Glomerular endothelial cell (primary cell): ENCODE results near the gene CHN2. TPM values are rescaled to one million over a fixed set of nuclear protein-coding genes. Genes with fewer than 3 reads are reported as not detected.

Experiments used
- DNase-seq: peaks from one replicate; pipeline ENCODE4 v3.0.0-alpha.2; 2011; ENCODE audit warnings: low read depth, low spot score; ENCODE audit errors: extremely low read depth
- total RNA-seq: library from RNA; depleted of rRNA; stranded (reverse); fragments of >200 nt; gene quantifications from 2 replicates; pipeline ENCODE4 v1.2.3, GENCODE V29; 2015

The CHN2 gene
- total RNA-seq, 1 donor from 2014 or later = 6.9 TPM

GRCh38 chr7:29278337-29279069 lies 83.9 kb downstream of the CHN2 start:
- DNase-seq = no peak

GRCh38 chr7:29281782-29282541 lies 87.4 kb downstream of the CHN2 start:
- no peak for DNase-seq

- no peak for DNase-seq
Measured at GRCh38 chr7:29282819-29283414, 88.3 kb downstream of the CHN2 start.

- no peak for DNase-seq
Measured at GRCh38 chr7:29284696-29285443, 90.3 kb downstream of the CHN2 start.

DNA sequence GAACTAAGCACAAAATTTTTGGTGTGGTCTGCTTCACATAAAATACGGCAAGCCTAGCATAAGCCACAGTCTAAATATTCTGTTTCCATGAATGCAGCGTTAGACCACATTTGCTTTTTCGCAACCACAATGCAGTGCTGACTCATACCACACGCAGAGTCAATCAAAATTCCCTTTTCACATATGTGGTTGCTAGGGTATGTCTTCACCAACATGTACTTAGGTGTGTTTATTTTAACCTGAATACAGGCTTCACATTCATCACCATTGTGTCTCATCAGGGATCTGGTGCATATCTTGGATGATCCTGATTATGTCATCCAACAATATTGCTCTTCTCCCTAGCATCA lies 90.8 kb downstream of the CHN2 start:
- no peak for DNase-seq

DNA sequence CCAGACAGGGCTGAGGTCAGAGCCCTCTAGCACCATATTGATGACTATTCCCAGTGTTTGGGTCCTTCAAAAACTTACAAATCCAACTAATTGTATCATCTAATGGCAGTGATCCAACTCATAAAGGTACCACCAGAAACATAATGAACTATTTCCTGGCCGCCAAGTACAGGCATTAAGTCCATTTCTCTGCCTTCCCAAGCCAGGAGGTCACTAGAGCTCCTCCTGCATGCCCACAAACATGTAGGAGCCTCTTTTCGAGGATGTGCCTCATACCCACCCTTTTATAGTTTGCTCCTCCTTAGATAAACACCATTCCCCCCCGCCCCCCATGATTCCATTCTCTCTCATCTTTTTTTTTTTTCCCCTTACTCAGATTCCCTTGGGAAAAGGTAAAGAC lies 91.3 kb downstream of the CHN2 start:
- no peak for DNase-seq

DNA sequence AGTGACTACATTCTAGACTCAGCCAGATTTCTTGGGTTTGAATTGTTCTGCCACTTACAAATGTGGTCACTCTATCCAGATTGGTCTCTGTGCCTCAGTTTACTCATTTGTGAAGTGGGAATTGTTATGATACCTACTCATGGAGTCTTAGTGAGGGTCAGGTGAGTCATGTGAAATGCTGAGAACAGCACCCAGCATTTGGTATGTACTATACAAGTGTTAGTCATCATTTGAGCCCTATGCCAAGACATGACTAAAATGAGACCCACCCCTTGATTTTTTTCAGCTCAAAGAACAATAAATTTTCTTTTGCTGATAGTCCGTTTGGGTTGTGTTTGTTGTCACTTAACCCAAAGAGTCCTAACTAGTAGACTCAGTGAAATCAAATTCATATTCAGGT lies 92.8 kb downstream of the CHN2 start:
- DNase-seq = no peak

- no peak for DNase-seq
Measured at GRCh38 chr7:29288181-29289091, 93.9 kb downstream of the CHN2 start.

DNA sequence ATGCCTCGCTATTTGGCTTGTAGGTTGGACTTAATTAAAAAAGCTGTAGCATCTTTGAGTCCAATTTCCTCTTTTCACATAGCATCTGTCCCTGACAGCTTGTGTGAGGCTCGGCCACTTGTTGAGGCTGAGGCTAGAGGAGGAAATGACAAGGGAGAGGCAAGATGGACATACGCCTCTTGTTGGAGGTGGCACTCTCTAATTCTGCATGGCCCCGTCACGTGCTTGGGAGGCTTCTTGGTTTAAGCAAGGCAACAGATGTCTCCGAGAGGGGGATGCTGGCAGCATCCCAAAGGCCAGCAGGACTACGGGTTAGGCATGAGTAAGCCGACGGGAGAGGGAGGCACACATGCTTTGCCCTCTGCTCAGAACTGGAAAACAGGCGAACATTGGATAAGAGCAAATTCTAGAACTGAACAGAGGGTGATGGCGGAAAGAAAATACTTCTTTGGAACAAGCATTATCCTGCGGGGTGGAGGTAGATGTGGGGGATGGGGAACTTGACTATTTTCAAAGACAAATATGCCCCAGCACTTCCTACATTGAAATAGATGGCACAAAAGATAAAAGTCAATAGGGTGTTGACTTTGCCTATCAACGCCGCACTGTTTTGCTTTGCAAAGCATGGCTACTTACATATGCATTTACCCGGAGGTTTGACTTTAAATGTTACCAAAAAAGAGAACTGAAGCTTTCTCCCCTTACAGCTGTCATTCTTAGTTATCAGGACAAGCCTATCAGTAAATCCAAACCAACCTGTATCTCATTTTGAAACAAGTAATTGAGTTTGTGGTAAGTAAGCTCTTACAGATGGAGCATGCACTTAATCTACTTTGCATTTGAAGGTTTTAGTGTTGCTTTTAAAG lies 94.8 kb downstream of the CHN2 start:
- no peak for DNase-seq

- DNase-seq = no peak
Measured at GRCh38 chr7:29290829-29291228, 96.3 kb downstream of the CHN2 start.

DNA sequence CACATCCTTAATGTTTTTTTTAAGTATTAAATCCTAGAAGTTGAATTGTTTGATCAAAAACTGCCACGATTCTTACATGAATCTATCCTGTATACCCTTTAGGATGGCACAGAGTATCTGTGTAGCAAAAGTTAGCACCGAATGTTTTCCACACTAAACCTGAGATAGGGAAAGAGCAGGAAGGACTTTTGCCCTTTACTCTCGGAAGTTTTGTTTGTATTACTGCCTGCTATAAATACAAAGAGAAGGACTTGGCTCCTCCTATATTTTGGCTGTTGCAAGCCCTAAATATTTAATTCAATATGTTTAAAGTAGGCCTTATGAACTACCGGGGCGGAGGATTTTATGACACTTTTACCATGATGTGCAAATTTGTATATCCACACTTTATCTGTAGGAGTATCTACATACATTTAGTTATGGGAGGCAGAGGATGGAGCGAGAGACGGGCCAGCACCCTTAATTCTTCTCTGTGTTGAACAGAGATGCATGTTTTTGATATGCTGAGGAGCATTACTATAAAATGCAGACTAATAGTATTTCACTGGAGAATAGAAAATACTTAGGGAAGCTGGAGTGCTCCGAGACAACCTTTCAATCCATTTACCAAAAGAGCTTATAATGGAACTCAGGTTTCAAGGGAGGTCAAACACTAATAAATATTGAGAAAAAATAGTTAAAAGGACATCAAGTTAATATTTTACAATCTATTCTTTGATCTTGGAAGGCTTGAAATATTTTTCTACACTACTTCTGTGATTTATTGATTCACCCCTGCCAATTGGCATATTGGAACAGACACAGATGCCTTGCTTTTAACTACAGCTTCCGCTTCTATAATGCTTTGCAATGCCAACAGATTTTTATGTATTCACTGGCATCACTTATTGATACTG lies 97.4 kb downstream of the CHN2 start:
- DNase-seq = no peak

GRCh38 chr7:29292886-29293658 lies 98.5 kb downstream of the CHN2 start:
- DNase-seq = no peak

DNA sequence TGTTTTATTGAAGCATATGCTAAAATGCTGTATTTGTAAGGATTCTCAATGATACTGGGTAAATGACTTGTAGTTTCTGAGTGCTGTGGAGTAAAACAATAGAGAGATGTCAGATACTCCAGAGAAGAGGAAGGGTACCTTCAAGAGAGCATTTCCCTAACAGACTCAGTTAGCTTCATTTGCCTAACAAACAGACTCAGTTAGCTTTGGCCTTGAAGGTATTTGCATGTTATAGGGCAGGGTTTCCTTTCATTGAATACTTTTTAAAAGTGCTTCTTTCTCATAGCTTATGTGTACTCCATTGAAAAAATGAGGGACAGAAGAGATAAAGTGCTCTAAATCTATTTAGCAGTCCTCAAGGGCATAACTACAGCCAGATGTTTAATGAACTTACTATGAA lies 101.8 kb downstream of the CHN2 start:
- no peak for DNase-seq

GRCh38 chr7:29297194-29297890 lies 102.8 kb downstream of the CHN2 start:
- DNase-seq = no peak

- DNase-seq = no peak
Measured at GRCh38 chr7:29299086-29299485, 104.5 kb downstream of the CHN2 start.

DNA sequence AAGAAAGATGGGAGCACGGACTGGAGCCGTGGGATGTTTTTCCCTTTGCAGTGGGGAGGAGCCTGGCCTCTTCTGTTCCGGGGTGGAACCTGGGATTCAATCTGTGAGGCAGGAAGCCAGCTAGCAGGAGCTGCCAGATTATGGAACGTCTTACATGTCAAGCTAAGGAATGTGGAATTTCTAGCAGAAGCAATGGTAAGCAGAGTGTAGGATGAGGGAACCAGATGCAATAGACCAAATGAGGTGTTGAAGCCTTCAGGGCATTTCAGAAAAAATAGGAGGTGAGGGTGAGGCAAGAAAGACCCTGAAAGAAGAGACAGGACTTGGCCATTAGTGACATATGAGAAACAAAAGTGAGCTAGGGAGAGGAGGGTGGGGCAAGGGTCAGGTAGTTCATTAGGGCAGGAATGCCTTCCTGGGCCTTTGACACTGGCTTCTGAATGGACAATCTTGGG lies 105.5 kb downstream of the CHN2 start:
- DNase-seq = no peak

GRCh38 chr7:29300649-29301048 lies 106.1 kb downstream of the CHN2 start:
- DNase-seq = no peak
